ENCODE data around the gene UBE3A.

The UBE3A gene

GRCh38 chr15:25446076-25446475 is 7.3 kb upstream of the UBE3A start:
- in situ Hi-C loops (cut with HindIII; ENCODE audit: low sequenced_read_pairs), result loop anchor here (25.0 kb wide), 1 partner anchor 484 kb away; the partner anchor contains the start of genes SNRPN and SNURF
- no peak overlapping the region for H3K4me3 ChIP-seq (ENCODE audit: low read depth, low read length)
- no peak for DNase-seq (ENCODE audit: low read depth)
- no peak for TF ChIP-seq CTCF (IDR thresholded peaks at IDR 0.05; ENCODE audit: low read depth, low read length, missing control alignments)

- no peak for DNase-seq (ENCODE audit: low read depth)
- H3K4me3 ChIP-seq (ENCODE audit: low read depth, low read length), result no peak overlapping the region
- TF ChIP-seq CTCF (IDR thresholded peaks at IDR 0.05; ENCODE audit: low read depth, low read length, missing control alignments), result no peak
- in situ Hi-C loops (cut with HindIII; ENCODE audit: low sequenced_read_pairs), result loop anchor here (25.0 kb wide), 1 partner anchor 483 kb away; the partner anchor contains the start of genes SNRPN and SNURF
Observed at GRCh38 chr15:25445412-25445811, 6.6 kb upstream of the UBE3A start.

GRCh38 chr15:25441111-25441510 is 2.3 kb upstream of the UBE3A start:
- no peak for TF ChIP-seq CTCF (IDR thresholded peaks at IDR 0.05; ENCODE audit: low read depth, low read length, missing control alignments)
- in situ Hi-C loops (cut with HindIII; ENCODE audit: low sequenced_read_pairs), result loop anchor here (25.0 kb wide), 1 partner anchor 479 kb away; the partner anchor contains the start of genes SNRPN and SNURF
- DNase-seq (ENCODE audit: low read depth), result no peak
- no peak overlapping the region for H3K4me3 ChIP-seq (ENCODE audit: low read depth, low read length)

GRCh38 chr15:25439369-25439836 is 579 bp upstream of the UBE3A start:
- in situ Hi-C loops (cut with HindIII; ENCODE audit: low sequenced_read_pairs), result loop anchor here (25.0 kb wide), 1 partner anchor 477 kb away; the partner anchor contains the start of genes SNRPN and SNURF
- no peak for DNase-seq (ENCODE audit: low read depth)
- peak overlapping the region; percentile 89 for H3K4me3 ChIP-seq (ENCODE audit: low read depth, low read length)
- no peak for TF ChIP-seq CTCF (IDR thresholded peaks at IDR 0.05; ENCODE audit: low read depth, low read length, missing control alignments)

GRCh38 chr15:25437777-25438600 is 835 bp downstream of the UBE3A start:
- TF ChIP-seq CTCF (IDR thresholded peaks at IDR 0.05; ENCODE audit: low read depth, low read length, missing control alignments), result no peak
- DNase-seq (ENCODE audit: low read depth), result no peak
- in situ Hi-C loops (cut with HindIII; ENCODE audit: low sequenced_read_pairs), result loop anchor here (25.0 kb wide), 1 partner anchor 476 kb away; the partner anchor contains the start of genes SNRPN and SNURF
- peak overlapping the region; percentile 89 for H3K4me3 ChIP-seq (ENCODE audit: low read depth, low read length)

GRCh38 chr15:25436707-25437106 is 2.1 kb downstream of the UBE3A start:
- TF ChIP-seq CTCF (IDR thresholded peaks at IDR 0.05; ENCODE audit: low read depth, low read length, missing control alignments), result no peak
- in situ Hi-C loops (cut with HindIII; ENCODE audit: low sequenced_read_pairs), result loop anchor here (25.0 kb wide), 1 partner anchor 474 kb away; the partner anchor contains the start of genes SNRPN and SNURF
- no peak for DNase-seq (ENCODE audit: low read depth)
- H3K4me3 ChIP-seq (ENCODE audit: low read depth, low read length), result peak overlapping the region; percentile 4
